ENCODE measurements around the gene ACTN1.

The ACTN1 gene

GRCh38 chr14:68932231-68932630, 46.9 kb downstream of the ACTN1 start:
- no peak for DNase-seq

GRCh38 chr14:68931474-68932051, 47.5 kb downstream of the ACTN1 start:
- DNase-seq, result no peak

- no peak for DNase-seq
Observed at GRCh38 chr14:68931063-68931462, 48.0 kb downstream of the ACTN1 start.

GRCh38 chr14:68929623-68930307, 49.3 kb downstream of the ACTN1 start:
- DNase-seq, result no peak

- DNase-seq, result no peak
Observed at GRCh38 chr14:68928770-68929550, 50.1 kb downstream of the ACTN1 start.

GRCh38 chr14:68927956-68928675, 51.0 kb downstream of the ACTN1 start:
- DNase-seq, result no peak

- DNase-seq, result no peak
Observed at GRCh38 chr14:68927089-68927488, 52.0 kb downstream of the ACTN1 start.

- DNase-seq, result no peak
Observed at GRCh38 chr14:68926236-68926635, 52.9 kb downstream of the ACTN1 start.

- DNase-seq, result no peak
Observed at GRCh38 chr14:68925373-68925772, 53.7 kb downstream of the ACTN1 start.

GRCh38 chr14:68924186-68925158, 54.6 kb downstream of the ACTN1 start:
- DNase-seq, result no peak

GRCh38 chr14:68922886-68923285, 56.2 kb downstream of the ACTN1 start:
- no peak for DNase-seq

- no peak for DNase-seq
Observed at GRCh38 chr14:68922201-68922621, 56.9 kb downstream of the ACTN1 start.

- DNase-seq, result no peak
Observed at GRCh38 chr14:68921666-68922065, 57.4 kb downstream of the ACTN1 start.

GRCh38 chr14:68921049-68921448, 58.1 kb downstream of the ACTN1 start:
- DNase-seq, result no peak

GRCh38 chr14:68919129-68919927, 59.8 kb downstream of the ACTN1 start:
- no peak for DNase-seq

- DNase-seq, result no peak
Observed at GRCh38 chr14:68918612-68919011, 60.5 kb downstream of the ACTN1 start.

GRCh38 chr14:68916358-68916941, 62.7 kb downstream of the ACTN1 start:
- no peak for DNase-seq

- no peak for DNase-seq
Observed at GRCh38 chr14:68913516-68913915, 65.6 kb downstream of the ACTN1 start.

GRCh38 chr14:68911594-68912227, 67.4 kb downstream of the ACTN1 start:
- peak; percentile 25 to 53 for DNase-seq

GRCh38 chr14:68910540-68910939, 68.6 kb downstream of the ACTN1 start:
- no peak for DNase-seq
